ENCODE measurements around the gene RASSF7.
A peak's percentile ranks its signal among the peaks of the same experiment; 100 is the strongest.
"Not testable (repeated sequence)": the region's sequence is repeated elsewhere in the genome, so short reads cannot be mapped to it uniquely, and the experiment has no call there.

Gene RASSF7

GRCh38 chr11:563066-563811, 2.5 kb downstream of the RASSF7 start:
- DNase-seq (ENCODE audit: low read depth, low spot score), result no peak

GRCh38 chr11:563812-564578, 3.2 kb downstream of the RASSF7 start:
- DNase-seq (ENCODE audit: low read depth, low spot score), result no peak
- H3K27ac ChIP-seq, result peak overlapping the region; percentile 43

More at GRCh38 chr11:563066-563811, 2.5 kb downstream of the RASSF7 start:
- peak overlapping the region; percentile 43 for H3K27ac ChIP-seq

GRCh38 chr11:565921-566509, 5.2 kb downstream of the RASSF7 start:
- DNase-seq (ENCODE audit: low read depth, low spot score), result no peak

GRCh38 chr11:567011-567628, 6.3 kb downstream of the RASSF7 start:
- no peak for DNase-seq (ENCODE audit: low read depth, low spot score)
- peak overlapping the region; percentile 73 for H3K27ac ChIP-seq

More at GRCh38 chr11:565921-566509, 5.2 kb downstream of the RASSF7 start:
- peak overlapping the region; percentile 3 for H3K27ac ChIP-seq

GRCh38 chr11:567629-568292, 7.0 kb downstream of the RASSF7 start:
- no peak for DNase-seq (ENCODE audit: low read depth, low spot score)
- peak overlapping the region; percentile 73 for H3K27ac ChIP-seq

- DNase-seq (ENCODE audit: low read depth, low spot score), result peak; percentile 60
These were observed 7.8 kb downstream of the RASSF7 start for GRCh38 chr11:568306-569157.

GRCh38 chr11:569158-569885, 8.6 kb downstream of the RASSF7 start:
- no peak for DNase-seq (ENCODE audit: low read depth, low spot score)
- H3K27ac ChIP-seq, result peak overlapping the region; percentile 73

More at GRCh38 chr11:568306-569157, 7.8 kb downstream of the RASSF7 start:
- H3K27ac ChIP-seq, result peak overlapping the region; percentile 73

GRCh38 chr11:571802-572185, 11.0 kb downstream of the RASSF7 start:
- DNase-seq (ENCODE audit: low read depth, low spot score), result no peak
- H3K27ac ChIP-seq, result no peak overlapping the region

- H3K27ac ChIP-seq, result no peak overlapping the region
- DNase-seq (ENCODE audit: low read depth, low spot score), result no peak
These were observed 12.5 kb downstream of the RASSF7 start for GRCh38 chr11:573146-573759.

GRCh38 chr11:574031-574570, 13.3 kb downstream of the RASSF7 start:
- H3K27ac ChIP-seq; DNase-seq (ENCODE audit: low read depth, low spot score): not testable (repeated sequence)

GRCh38 chr11:574632-575312, 14.0 kb downstream of the RASSF7 start:
- DNase-seq (ENCODE audit: low read depth, low spot score), result no peak
- no peak overlapping the region for H3K27ac ChIP-seq

- no peak overlapping the region for H3K27ac ChIP-seq
- no peak for DNase-seq (ENCODE audit: low read depth, low spot score)
These were observed 14.7 kb downstream of the RASSF7 start for GRCh38 chr11:575313-575995.

GRCh38 chr11:575996-576768, 15.4 kb downstream of the RASSF7 start, which contains the start of gene PHRF1:
Gene PHRF1 (plus strand): TSS chr11:576470. CDS start chr11:581513, 5,043 bp downstream.
- peak; percentile 64 for DNase-seq (ENCODE audit: low read depth, low spot score)
- peak within 1 kb of the TSS; percentile 81 for H3K27ac ChIP-seq

GRCh38 chr11:576811-577610, 16.2 kb downstream of the RASSF7 start:
- H3K27ac ChIP-seq, result peak overlapping the region; percentile 81
- no peak for DNase-seq (ENCODE audit: low read depth, low spot score)

- H3K27ac ChIP-seq, result peak overlapping the region; percentile 81
- no peak for DNase-seq (ENCODE audit: low read depth, low spot score)
These were observed 16.8 kb downstream of the RASSF7 start for GRCh38 chr11:577611-577894.
